ENCODE measurements around the gene FRG1.
"Not testable (repeated sequence)": the region's sequence is repeated elsewhere in the genome, so short reads cannot be mapped to it uniquely, and the experiment has no call there.

DNA sequence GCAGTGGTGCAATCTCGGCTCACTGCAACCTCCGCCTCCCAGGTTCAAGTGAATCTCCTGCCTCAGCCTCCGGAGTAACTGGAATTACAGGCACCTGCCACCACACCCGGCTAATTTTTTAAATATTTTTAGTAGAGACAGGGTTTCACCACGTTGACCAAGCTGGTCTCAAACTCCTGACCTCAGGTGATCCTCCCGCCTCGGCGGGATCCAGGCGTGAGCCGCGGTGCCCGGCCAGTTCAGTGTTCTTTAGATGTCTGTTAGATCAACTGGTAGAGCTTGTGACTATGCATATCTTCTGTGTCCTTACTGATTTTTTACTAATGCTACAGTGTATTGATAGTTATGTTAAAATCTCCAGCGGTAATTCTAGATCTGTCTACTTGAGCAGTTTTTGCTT lies 6.2 kb downstream of the FRG1 start:
- not testable (repeated sequence) for TF ChIP-seq CTCF (IDR thresholded peaks at IDR 0.05; ENCODE audit: extremely low read depth in 1 of 2, insufficient read depth in 1 of 2, low read depth in 1 of 2, low read length in 2 of 2); EZH2 (IDR thresholded peaks at IDR 0.05; ENCODE audit: borderline replicate concordance, low read depth, low read length, severe bottlenecking); POLR2A (IDR thresholded peaks at IDR 0.05; ENCODE audit: low read depth, low read length); POLR2AphosphoS5 (IDR thresholded peaks at IDR 0.05; ENCODE audit: insufficient read depth, low read depth, low read length)
- TF ChIP-seq, protein P1, sequence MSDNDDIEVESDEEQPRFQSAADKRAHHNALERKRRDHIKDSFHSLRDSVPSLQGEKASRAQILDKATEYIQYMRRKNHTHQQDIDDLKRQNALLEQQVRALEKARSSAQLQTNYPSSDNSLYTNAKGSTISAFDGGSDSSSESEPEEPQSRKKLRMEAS (IDR thresholded peaks at IDR 0.05; ENCODE audit: insufficient read depth, insufficient read length) = not testable (repeated sequence)

All from endothelial cell of umbilical vein (primary cell).